ENCODE data around the gene MNAT1. TPM values are rescaled to one million over a fixed set of nuclear protein-coding genes. Genes with fewer than 3 reads are reported as not detected.
"Not testable (repeated sequence)": the region's sequence is repeated elsewhere in the genome, so short reads cannot be mapped to it uniquely, and the experiment has no call there.

MNAT1 gene
- total RNA-seq, 2 donors from 2014 or later = 11.1 to 12.0 TPM

- ATAC-seq (peak; percentile 60), DNase-seq (no peak)
- intact Hi-C loops (cut with DNase I, micrococcal nuclease) = no loop called here
Observed at GRCh38 chr14:60861545-60862140, 127.1 kb downstream of the MNAT1 start.

DNA sequence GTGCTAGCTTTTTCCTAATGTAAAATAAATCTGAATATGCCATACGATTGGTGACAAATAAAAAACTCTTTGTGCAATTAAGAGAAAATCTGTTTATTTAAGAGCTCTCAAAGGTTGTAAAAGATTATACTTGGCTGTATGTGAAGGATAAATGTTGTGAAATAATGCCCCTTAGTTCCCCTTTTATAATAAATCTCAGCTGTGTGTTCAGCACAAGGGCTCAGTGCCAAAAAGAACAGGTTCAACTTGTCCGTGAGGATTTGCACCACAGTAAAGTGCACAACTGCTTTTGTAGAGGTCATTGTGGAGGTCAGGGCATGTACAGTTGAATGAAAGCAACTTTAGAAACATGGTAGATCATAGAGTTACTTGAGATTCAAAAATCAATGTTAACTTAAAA lies 127.7 kb downstream of the MNAT1 start:
- intact Hi-C loops (cut with DNase I, micrococcal nuclease) = no loop called here
- DNase-seq = peak; percentile 75 to 82
- peak; percentile 97 for ATAC-seq

DNA sequence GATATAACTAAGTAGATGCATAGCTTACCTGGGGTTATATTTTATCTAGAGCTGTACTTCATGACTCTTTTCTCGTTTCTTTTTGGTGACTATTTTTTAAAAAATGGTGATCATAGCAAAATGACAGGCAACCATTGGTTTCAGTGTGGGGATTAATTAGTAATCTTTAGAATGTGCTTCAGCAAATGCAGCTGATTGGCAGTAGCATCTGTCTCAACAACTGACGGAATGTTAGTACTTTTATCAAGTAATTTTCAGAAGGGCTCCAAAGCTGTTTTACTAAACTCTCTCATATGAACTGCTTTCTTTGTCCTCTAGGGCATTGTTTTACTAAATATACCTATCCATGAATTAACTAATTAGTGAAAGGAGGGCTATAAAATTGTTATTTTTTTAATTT lies 128.7 kb downstream of the MNAT1 start:
- intact Hi-C loops (cut with DNase I, micrococcal nuclease) = no loop called here
- no peak for ATAC-seq
- DNase-seq = no peak

- DNase-seq = no peak
- no peak for ATAC-seq
- intact Hi-C loops (cut with DNase I, micrococcal nuclease) = no loop called here
Observed at GRCh38 chr14:60865378-60866127, 131.0 kb downstream of the MNAT1 start.

DNA sequence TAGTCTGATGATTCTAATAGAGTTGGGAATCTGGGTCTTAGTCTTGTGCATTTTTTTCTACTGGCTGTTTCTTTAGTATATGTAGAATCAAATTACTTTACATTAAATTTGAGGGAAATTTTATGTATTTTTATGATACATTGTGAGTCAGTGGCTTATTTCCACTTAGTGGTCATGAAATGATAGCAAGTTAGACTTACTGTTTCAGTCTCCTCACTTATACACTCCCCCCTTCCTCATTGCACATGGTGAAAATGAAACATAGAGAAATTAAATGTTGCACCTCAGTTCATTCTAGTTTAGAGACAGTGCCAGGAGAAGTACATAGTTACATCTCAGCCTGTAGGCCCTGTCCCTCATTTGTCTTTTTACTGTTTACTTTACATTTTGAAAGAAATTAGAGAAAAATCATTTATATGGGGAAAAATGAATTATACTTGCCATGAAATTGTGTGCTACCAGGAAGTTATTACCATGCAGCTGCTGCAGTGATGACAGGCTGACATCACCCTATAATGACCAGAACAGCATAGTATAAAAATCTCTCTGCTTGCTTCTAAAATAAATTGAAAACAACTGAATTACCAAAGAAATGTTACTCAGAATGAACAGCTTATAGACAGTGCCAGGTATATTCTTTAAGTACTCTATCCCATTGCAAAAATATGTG lies 133.1 kb downstream of the MNAT1 start:
- DNase-seq = no peak
- peak; percentile 61 for ATAC-seq
- intact Hi-C loops (cut with DNase I, micrococcal nuclease) = no loop called here

GRCh38 chr14:60878121-60878520 lies 143.6 kb downstream of the MNAT1 start:
- intact Hi-C loops (cut with DNase I, micrococcal nuclease) = no loop called here
- DNase-seq (no peak), ATAC-seq (no peak)

- DNase-seq (no peak), ATAC-seq (no peak)
- intact Hi-C loops (cut with DNase I, micrococcal nuclease) = no loop called here
Observed at GRCh38 chr14:60878536-60878935, 144.0 kb downstream of the MNAT1 start.

DNA sequence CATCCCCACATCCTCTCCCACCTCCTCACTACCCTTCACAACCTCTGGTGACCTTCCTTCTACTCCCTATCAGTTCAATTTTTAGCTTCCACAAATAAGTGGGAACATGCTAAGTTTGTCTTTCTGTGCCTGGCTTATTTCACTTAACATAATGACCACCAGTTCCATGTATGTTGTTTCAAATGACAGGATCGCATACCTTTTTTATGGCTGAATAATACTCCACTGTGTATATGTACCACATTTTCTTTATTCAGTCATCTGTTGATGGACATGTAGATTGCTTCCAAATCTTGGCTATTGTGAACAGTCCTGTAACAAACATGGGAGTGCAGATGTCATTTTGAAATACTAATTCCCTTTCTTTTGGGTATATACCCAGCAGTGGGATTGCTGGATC lies 147.7 kb downstream of the MNAT1 start:
- DNase-seq = no peak
- ATAC-seq = no peak
- intact Hi-C loops (cut with DNase I, micrococcal nuclease) = no loop called here

DNA sequence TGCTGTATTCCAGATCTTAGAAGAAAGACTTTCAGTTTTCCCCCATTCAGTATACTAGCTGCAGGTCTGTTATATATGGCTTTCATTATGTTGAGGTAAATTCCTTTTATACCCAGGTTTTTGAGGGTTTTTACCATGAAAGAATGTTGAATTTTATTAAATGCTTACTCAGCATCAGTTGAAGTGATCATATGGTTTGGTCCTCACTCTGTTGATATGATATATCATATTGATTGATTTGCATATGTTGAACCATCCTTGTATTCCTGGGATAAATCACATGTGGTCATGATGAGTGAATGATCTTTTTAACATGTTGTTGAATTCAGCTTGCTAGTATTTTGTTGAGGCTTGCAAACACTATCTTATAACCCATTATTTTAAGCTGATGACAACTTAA lies 149.6 kb downstream of the MNAT1 start:
- ATAC-seq (no peak), DNase-seq (no peak)
- intact Hi-C loops (cut with DNase I, micrococcal nuclease) = no loop called here

- ATAC-seq; DNase-seq; intact Hi-C loops (cut with DNase I, micrococcal nuclease): not testable (repeated sequence)
Observed at GRCh38 chr14:60890636-60891035, 156.1 kb downstream of the MNAT1 start.

DNA sequence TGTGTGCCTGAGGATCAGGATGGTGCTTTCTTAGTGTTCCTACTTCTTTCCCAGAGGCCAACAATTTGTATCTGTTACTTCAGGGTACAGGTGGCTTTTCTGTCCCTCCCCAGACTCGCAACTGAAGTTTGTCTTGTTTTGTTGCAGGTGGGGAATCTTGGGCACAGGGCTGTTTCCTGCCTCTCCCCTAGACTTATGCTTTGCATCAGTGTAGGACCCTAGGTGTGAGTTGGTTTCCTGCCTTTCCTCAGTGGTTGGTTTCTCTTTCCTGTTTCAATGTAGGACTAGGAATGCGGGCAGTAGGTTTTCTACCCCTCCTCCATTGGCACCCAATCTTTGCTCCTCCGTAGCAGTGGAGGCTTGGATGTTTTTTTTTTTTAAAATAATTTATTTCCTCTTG lies 159.3 kb downstream of the MNAT1 start:
- DNase-seq = no peak
- intact Hi-C loops (cut with DNase I, micrococcal nuclease) = no loop called here
- ATAC-seq = no peak

- intact Hi-C loops (cut with DNase I, micrococcal nuclease) = no loop called here
- DNase-seq (no peak), ATAC-seq (no peak)
Observed at GRCh38 chr14:60904381-60904780, 169.8 kb downstream of the MNAT1 start.

- ATAC-seq (no peak), DNase-seq (no peak)
- intact Hi-C loops (cut with DNase I, micrococcal nuclease) = no loop called here
Observed at GRCh38 chr14:60905923-60906322, 171.4 kb downstream of the MNAT1 start.

DNA sequence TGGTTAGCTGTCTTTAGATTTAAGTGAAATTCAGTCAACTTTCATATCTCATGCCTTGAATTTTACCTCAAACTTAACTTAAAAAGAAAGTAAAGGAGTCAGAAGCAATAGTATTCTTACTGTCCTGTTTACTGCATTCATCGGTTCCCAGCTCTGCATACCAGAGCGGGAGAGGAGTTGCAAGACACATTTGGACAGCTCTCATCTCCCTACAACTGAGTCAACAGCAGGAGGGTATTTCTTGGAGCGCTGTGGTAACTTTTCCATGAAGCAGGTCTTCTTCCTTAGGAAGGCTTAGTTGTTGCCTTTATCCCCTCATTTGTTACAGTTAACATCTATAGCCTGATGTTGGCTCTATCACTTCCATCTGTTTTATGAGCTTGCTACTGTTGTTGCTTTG lies 181.2 kb downstream of the MNAT1 start:
- no peak for ATAC-seq
- no peak for DNase-seq
- intact Hi-C loops (cut with DNase I, micrococcal nuclease) = no loop called here

- ATAC-seq = no peak
- intact Hi-C loops (cut with DNase I, micrococcal nuclease) = no loop called here
Observed at GRCh38 chr14:60922050-60922449, 187.5 kb downstream of the MNAT1 start.

DNA sequence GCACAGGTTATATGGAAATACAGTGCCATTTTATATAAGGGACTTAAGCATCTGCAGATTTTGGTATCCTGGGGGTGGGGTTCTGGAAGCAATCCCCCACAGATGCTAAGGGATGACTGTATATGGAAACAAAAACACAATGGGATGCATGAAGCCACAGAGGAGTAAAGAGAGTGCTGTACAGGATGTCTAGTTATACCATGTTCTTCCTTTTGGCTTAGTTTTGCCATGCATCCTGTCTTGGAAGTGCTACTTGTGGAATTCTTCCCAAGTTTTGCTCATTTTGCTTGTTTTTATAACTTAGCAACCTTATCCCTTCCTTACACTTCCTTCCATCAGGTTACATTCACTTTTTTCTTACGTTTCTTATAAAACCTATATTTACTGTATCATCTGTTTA lies 190.7 kb downstream of the MNAT1 start:
- ATAC-seq = no peak
- intact Hi-C loops (cut with DNase I, micrococcal nuclease) = no loop called here
- DNase-seq = no peak

More at GRCh38 chr14:60922050-60922449, 187.5 kb downstream of the MNAT1 start:
- DNase-seq = no peak

DNA sequence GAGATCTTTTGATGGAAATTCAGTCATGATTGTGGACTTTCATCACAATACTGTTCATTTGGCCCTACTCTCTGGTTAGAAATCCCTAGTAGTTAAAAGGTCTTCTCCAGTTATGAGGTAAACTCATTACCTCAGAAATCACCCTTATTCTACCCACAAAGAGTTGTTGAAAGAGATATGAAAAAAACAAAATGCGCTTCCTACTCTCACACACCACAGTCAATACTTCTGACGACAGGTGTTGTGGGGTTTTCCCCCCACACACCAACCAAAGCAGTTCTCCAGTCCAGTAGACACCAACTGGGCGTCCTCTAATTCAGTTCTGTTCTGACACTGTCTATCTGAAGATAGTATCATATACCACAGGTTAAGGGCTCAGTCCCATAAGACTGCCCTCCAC lies 191.4 kb downstream of the MNAT1 start:
- no peak for ATAC-seq
- DNase-seq = no peak
- intact Hi-C loops (cut with DNase I, micrococcal nuclease) = no loop called here

GRCh38 chr14:60931218-60931617 lies 196.7 kb downstream of the MNAT1 start:
- DNase-seq (no peak), ATAC-seq (no peak)
- intact Hi-C loops (cut with DNase I, micrococcal nuclease) = no loop called here

- intact Hi-C loops (cut with DNase I, micrococcal nuclease) = no loop called here
- DNase-seq (no peak), ATAC-seq (peak; percentile 96)
Observed at GRCh38 chr14:60933920-60934655, 199.5 kb downstream of the MNAT1 start.

- DNase-seq (no peak), ATAC-seq (no peak)
- intact Hi-C loops (cut with DNase I, micrococcal nuclease) = no loop called here
Observed at GRCh38 chr14:60935319-60935718, 200.8 kb downstream of the MNAT1 start.
